ENCODE measurements around the gene SPHK2. TPM values are rescaled to one million over a fixed set of nuclear protein-coding genes. Genes with fewer than 3 reads are reported as not detected.

Gene SPHK2
- polyA plus RNA-seq, 3 donors from 2014 or later, result 10.5 to 14.5 (median 14.1) TPM

- Mint-ChIP-seq H3K27me3 (ENCODE audit: low read depth in 3 of 3) (peaks cover 3 to 11% (median 8%) of the 10 kb centered on the region in 3 donors), H3K9me3 (no peaks in the 10 kb centered on the region), H3K36me3 (peaks cover 7 to 16% (median 13%) of the 10 kb centered on the region in 3 donors), H3K4me1 (peaks cover 59 to 71% of the 10 kb centered on the region in 2 donors), H3K4me3 (peak overlapping the region; percentile 80 to 91 (median 87)), H3K27ac (peak overlapping the region; percentile 81 to 98 (median 98))
- no peak for DNase-seq
Observed at GRCh38 chr19:48623556-48624066, 4.3 kb downstream of the SPHK2 start.

- H3K9me3 Mint-ChIP-seq, result no peaks in the 10 kb centered on the region
- peaks cover 5 to 15% (median 11%) of the 10 kb centered on the region in 3 donors for H3K36me3 Mint-ChIP-seq
- H3K4me1 Mint-ChIP-seq, result peaks cover 60 to 68% of the 10 kb centered on the region in 2 donors
- DNase-seq, result peak; percentile 92
- peak overlapping the region; percentile 80 to 91 (median 87) for H3K4me3 Mint-ChIP-seq
- peak overlapping the region; percentile 81 to 98 (median 98) for H3K27ac Mint-ChIP-seq
- peaks cover under 1 to 7% (median 4%) of the 10 kb centered on the region in 3 donors for H3K27me3 Mint-ChIP-seq (ENCODE audit: low read depth in 3 of 3)
Observed at GRCh38 chr19:48624067-48624594, 4.8 kb downstream of the SPHK2 start.

DNA sequence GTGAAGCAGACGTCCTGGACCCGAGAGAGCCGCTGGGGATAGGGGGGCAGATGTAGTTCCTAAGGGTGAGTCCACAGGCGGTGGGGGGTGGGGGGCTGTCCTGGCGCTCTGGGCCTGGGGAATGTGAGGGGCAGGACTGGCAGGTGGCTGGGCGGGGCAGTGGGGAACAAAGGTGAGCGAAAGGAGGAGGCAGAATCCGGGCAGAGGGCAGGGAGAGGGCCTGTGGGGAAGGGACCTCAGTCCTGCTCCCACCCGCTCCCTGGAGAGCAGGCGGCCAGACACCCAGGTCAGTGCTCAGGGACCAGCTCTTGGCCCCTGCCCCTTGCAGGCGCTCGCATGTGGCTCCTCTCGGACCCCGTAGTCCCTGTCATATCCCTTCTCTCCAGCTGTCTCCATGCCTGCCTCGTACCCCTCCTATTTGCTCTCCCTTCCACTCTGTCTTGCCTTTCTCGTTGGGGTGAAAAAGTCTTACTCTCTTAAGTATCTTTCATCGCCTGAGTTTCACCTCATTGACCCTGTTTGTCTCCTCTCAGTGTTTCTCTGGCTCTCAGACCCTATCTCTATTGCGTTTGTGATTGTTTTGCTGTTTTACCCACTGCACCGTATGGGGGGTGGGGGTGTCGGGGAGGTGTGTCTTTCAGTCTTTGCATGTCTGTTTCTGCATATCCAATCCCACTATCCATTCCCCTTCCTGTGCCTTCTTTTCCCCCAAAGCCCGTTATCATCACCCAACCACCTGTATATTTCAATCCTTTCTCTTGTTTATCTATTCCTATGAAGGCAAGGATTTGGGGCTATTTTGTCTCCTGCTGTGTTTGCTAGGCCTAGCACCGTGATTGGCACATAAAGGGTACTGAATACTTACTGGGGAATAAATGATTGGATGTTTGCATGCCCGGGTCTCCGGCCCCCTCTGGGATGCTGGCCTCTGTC lies 5.8 kb downstream of the SPHK2 start:
- peaks cover 5 to 15% (median 11%) of the 10 kb centered on the region in 3 donors for H3K36me3 Mint-ChIP-seq
- DNase-seq, result no peak
- peaks cover 0 to 4% (median 4%) of the 10 kb centered on the region in 3 donors for H3K27me3 Mint-ChIP-seq (ENCODE audit: low read depth in 3 of 3)
- peak overlapping the region in 4 of 5 donors; percentile 13 to 54 (median 40) for H3K4me3 Mint-ChIP-seq
- H3K9me3 Mint-ChIP-seq, result no peaks in the 10 kb centered on the region
- H3K4me1 Mint-ChIP-seq, result peaks cover 53 to 59% of the 10 kb centered on the region in 2 donors
- peak overlapping the region; percentile 65 to 97 (median 89) for H3K27ac Mint-ChIP-seq

DNA sequence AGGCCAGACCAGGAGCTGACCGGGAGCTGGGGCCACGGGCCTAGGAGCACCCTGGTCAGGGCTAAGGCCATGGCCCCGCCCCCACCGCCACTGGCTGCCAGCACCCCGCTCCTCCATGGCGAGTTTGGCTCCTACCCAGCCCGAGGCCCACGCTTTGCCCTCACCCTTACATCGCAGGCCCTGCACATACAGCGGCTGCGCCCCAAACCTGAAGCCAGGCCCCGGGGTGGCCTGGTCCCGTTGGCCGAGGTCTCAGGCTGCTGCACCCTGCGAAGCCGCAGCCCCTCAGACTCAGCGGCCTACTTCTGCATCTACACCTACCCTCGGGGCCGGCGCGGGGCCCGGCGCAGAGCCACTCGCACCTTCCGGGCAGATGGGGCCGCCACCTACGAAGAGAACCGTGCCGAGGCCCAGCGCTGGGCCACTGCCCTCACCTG lies 6.6 kb downstream of the SPHK2 start:
- Mint-ChIP-seq H3K27ac (peak overlapping the region in 2 of 6 donors; percentile 70 to 89), H3K9me3 (no peaks in the 10 kb centered on the region), H3K27me3 (ENCODE audit: low read depth in 3 of 3) (peaks cover 1 to 4% (median 4%) of the 10 kb centered on the region in 3 donors), H3K4me3 (no peak overlapping the region), H3K4me1 (peaks cover 51 to 55% of the 10 kb centered on the region in 2 donors), H3K36me3 (peaks cover 5 to 15% (median 11%) of the 10 kb centered on the region in 3 donors)
- DNase-seq, result no peak

GRCh38 chr19:48627201-48627864 lies 8.0 kb downstream of the SPHK2 start:
- peak; percentile 51 to 56 (median 52) for DNase-seq
- peak overlapping the region; percentile 40 to 70 (median 66) for H3K4me3 Mint-ChIP-seq
- H3K4me1 Mint-ChIP-seq, result peaks cover 48 to 51% of the 10 kb centered on the region in 2 donors
- peaks cover 1 to 4% (median 4%) of the 10 kb centered on the region in 3 donors for H3K27me3 Mint-ChIP-seq (ENCODE audit: low read depth in 3 of 3)
- H3K27ac Mint-ChIP-seq, result peak overlapping the region; percentile 74 to 92 (median 82)
- peaks cover 5 to 16% (median 9%) of the 10 kb centered on the region in 3 donors for H3K36me3 Mint-ChIP-seq
- H3K9me3 Mint-ChIP-seq, result no peaks in the 10 kb centered on the region

DNA sequence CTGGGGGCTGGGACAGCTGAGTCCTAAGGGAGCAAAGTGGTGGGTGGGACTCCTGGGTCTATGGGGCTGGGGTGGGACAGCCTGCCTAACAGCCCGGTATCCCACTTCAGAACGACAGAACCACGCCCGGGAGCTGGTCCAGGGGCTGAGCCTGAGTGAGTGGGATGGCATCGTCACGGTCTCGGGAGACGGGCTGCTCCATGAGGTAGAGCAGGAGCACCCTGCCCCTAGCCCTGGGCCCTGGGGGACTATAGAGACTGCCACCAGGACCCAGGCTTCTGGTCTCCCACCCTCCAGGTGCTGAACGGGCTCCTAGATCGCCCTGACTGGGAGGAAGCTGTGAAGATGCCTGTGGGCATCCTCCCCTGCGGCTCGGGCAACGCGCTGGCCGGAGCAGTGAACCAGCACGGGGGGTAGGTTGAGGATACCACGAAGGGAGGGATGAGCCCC lies 8.6 kb downstream of the SPHK2 start:
- no peaks in the 10 kb centered on the region for H3K9me3 Mint-ChIP-seq
- peak overlapping the region in 3 of 6 donors; percentile 74 to 84 (median 80) for H3K27ac Mint-ChIP-seq
- DNase-seq, result no peak
- peak overlapping the region in 1 of 5 donors; percentile 49 for H3K4me3 Mint-ChIP-seq
- H3K36me3 Mint-ChIP-seq, result peaks cover 5 to 14% (median 10%) of the 10 kb centered on the region in 3 donors
- peaks cover 48 to 52% of the 10 kb centered on the region in 2 donors for H3K4me1 Mint-ChIP-seq
- peaks cover 1 to 4% (median 4%) of the 10 kb centered on the region in 3 donors for H3K27me3 Mint-ChIP-seq (ENCODE audit: low read depth in 3 of 3)

DNA sequence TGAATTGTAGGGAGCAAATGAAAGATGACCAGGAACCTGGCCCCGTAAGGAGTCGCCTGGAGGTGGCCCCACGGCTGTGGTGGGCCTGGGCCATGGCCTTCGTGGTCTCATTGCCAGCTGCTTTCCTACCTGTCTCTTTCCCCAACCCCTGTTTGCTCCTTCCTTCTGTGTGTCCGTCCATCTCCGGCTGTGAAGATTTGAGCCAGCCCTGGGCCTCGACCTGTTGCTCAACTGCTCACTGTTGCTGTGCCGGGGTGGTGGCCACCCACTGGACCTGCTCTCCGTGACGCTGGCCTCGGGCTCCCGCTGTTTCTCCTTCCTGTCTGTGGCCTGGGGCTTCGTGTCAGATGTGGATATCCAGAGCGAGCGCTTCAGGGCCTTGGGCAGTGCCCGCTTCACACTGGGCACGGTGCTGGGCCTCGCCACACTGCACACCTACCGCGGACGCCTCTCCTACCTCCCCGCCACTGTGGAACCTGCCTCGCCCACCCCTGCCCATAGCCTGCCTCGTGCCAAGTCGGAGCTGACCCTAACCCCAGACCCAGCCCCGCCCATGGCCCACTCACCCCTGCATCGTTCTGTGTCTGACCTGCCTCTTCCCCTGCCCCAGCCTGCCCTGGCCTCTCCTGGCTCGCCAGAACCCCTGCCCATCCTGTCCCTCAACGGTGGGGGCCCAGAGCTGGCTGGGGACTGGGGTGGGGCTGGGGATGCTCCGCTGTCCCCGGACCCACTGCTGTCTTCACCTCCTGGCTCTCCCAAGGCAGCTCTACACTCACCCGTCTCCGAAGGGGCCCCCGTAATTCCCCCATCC lies 9.4 kb downstream of the SPHK2 start:
- no peak for DNase-seq
- Mint-ChIP-seq H3K4me1 (peaks cover 46 to 51% of the 10 kb centered on the region in 2 donors), H3K9me3 (no peaks in the 10 kb centered on the region), H3K27me3 (ENCODE audit: low read depth in 3 of 3) (peaks cover 1 to 4% (median 2%) of the 10 kb centered on the region in 3 donors), H3K27ac (peak overlapping the region in 2 of 6 donors; percentile 48 to 60), H3K4me3 (peak overlapping the region in 1 of 5 donors; percentile 44), H3K36me3 (peaks cover 3 to 9% (median 7%) of the 10 kb centered on the region in 3 donors)

- Mint-ChIP-seq H3K27me3 (ENCODE audit: low read depth in 3 of 3) (peaks cover 1 to 4% (median 2%) of the 10 kb centered on the region in 3 donors), H3K36me3 (peaks cover 0 to 6% (median 4%) of the 10 kb centered on the region in 3 donors), H3K9me3 (no peaks in the 10 kb centered on the region), H3K4me1 (peaks cover 46 to 52% of the 10 kb centered on the region in 2 donors), H3K27ac (no peak overlapping the region), H3K4me3 (no peak overlapping the region)
- DNase-seq, result no peak
Observed at GRCh38 chr19:48629297-48629598, 9.9 kb downstream of the SPHK2 start.

DNA sequence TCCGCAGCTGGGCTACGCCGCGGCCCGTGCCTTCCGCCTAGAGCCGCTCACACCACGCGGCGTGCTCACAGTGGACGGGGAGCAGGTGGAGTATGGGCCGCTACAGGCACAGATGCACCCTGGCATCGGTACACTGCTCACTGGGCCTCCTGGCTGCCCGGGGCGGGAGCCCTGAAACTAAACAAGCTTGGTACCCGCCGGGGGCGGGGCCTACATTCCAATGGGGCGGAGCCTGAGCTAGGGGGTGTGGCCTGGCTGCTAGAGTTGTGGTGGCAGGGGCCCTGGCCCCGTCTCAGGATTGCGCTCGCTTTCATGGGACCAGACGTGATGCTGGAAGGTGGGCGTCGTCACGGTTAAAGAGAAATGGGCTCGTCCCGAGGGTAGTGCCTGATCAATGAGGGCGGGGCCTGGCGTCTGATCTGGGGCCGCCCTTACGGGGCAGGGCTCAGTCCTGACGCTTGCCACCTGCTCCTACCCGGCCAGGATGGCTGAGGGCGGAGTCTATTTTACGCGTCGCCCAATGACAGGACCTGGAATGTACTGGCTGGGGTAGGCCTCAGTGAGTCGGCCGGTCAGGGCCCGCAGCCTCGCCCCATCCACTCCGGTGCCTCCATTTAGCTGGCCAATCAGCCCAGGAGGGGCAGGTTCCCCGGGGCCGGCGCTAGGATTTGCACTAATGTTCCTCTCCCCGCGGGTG lies 10.4 kb downstream of the SPHK2 start:
- DNase-seq, result no peak
- peaks cover 3 to 7% (median 4%) of the 10 kb centered on the region in 3 donors for H3K27me3 Mint-ChIP-seq (ENCODE audit: low read depth in 3 of 3)
- peaks cover 46 to 54% of the 10 kb centered on the region in 2 donors for H3K4me1 Mint-ChIP-seq
- no peaks in the 10 kb centered on the region for H3K9me3 Mint-ChIP-seq
- H3K36me3 Mint-ChIP-seq, result peaks cover 0 to 6% (median 4%) of the 10 kb centered on the region in 3 donors
- H3K27ac Mint-ChIP-seq, result peak overlapping the region in 1 of 6 donors; percentile 48
- H3K4me3 Mint-ChIP-seq, result no peak overlapping the region

DNA sequence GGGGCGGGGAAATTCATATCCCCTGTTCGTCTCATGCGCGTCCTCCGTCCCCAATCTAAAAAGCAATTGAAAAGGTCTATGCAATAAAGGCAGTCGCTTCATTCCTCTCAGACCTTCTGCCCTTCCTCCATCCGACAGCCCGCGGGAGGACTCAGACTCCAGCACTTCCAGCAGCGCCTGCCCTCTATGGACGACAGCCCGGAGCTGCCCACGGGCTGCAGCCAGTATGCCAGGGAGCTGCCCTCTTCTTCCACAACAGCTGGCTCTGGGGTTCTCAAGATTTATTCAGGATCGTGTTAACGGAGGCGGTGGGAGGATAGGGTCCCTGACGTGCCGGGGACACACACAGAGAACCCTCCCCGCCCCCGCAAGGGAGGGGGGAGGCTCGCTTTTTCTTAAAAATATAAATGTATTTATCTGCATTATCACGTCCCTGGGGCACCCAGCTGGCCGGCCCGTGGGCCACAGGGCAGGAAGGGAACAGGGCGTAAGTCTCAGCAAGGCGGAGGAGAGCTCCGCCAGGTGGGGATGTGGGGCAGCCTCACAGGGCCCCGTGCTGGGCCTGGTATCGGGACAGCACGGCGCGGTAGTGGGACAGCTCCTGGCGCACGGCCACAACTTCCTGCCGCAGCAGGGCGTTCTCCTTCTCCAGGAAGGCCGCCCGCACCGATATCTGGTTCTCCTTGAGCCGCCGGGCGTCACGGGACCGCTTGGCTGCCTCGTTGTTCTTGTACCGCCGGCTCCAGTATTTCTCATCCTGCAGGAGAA lies 11.2 kb downstream of the SPHK2 start:
- H3K9me3 Mint-ChIP-seq, result no peaks in the 10 kb centered on the region
- H3K36me3 Mint-ChIP-seq, result peaks cover 0 to 6% (median 4%) of the 10 kb centered on the region in 3 donors
- H3K27me3 Mint-ChIP-seq (ENCODE audit: low read depth in 3 of 3), result peaks cover 3 to 7% (median 7%) of the 10 kb centered on the region in 3 donors
- H3K4me3 Mint-ChIP-seq, result no peak overlapping the region
- DNase-seq, result no peak
- peak overlapping the region in 1 of 6 donors; percentile 48 for H3K27ac Mint-ChIP-seq
- H3K4me1 Mint-ChIP-seq, result peaks cover 45 to 54% of the 10 kb centered on the region in 2 donors

GRCh38 chr19:48631225-48631624 lies 11.9 kb downstream of the SPHK2 start:
- H3K9me3 Mint-ChIP-seq, result no peaks in the 10 kb centered on the region
- H3K4me1 Mint-ChIP-seq, result peaks cover 48 to 56% of the 10 kb centered on the region in 2 donors
- no peak overlapping the region for H3K4me3 Mint-ChIP-seq
- peaks cover 0 to 6% (median 4%) of the 10 kb centered on the region in 3 donors for H3K36me3 Mint-ChIP-seq
- H3K27me3 Mint-ChIP-seq (ENCODE audit: low read depth in 3 of 3), result peaks cover 5 to 9% (median 9%) of the 10 kb centered on the region in 3 donors
- peak overlapping the region in 1 of 6 donors; percentile 34 for H3K27ac Mint-ChIP-seq
- no peak for DNase-seq

All from immature natural killer cell (primary cell).